Measurements from ENCODE around the gene PRR15L. TPM values are rescaled to one million over a fixed set of nuclear protein-coding genes. Genes with fewer than 3 reads are reported as not detected.
A peak's percentile ranks its signal among the peaks of the same experiment; 100 is the strongest.

The PRR15L gene
- total and polyA plus RNA-seq, 2 of the 4 experiments (the other 2 are of a cell fraction), result not detected

DNA sequence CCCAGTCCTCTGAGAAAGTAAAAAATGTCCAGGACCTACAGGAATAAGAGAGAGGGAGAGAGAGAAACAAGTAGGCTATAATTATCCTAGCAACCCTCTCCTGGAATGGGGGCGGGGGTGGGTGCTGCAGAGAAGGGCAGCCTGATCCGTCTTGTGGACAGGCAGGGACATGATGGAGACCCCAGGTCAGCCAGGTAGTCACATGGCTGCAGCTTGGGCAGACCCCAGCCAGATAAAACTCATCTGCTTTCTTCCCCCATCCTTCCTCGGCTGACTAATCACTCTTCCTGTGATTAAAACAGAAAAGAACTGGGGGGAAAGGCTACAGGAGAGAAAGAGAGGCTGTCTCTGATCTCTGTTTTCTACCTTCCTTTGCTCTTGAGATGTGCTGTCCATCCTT is 47.3 kb upstream of the PRR15L start:
- H2BK20ac ChIP-seq (ENCODE audit: low read depth, low read length), result peak overlapping the region; percentile 80; the same call in 1 of the 2 replicates
- no peaks in the 10 kb centered on the region for H3K36me3 ChIP-seq (ENCODE audit: control insufficient read depth, insufficient read depth, low read length)
- peak overlapping the region; percentile 84 for H2BK120ac ChIP-seq (ENCODE audit: low read depth, low read length)
- H3K14ac ChIP-seq (replicated peaks; ENCODE audit: low read depth, low read length), result peak overlapping the region; percentile 69; the same call in 1 of the 2 replicates
- peaks cover 14% of the 10 kb centered on the region for H3K9me1 ChIP-seq (ENCODE audit: insufficient read depth, low read length)
- in situ Hi-C loops (cut with MboI; ENCODE audit: low sequenced_read_pairs) (no loop called here), intact Hi-C loops (cut with micrococcal nuclease) (no loop called here), dilution Hi-C loops (cut with HindIII; ENCODE audit: low sequenced_read_pairs, unreplicated experiment) (no loop called here)
- H2BK15ac ChIP-seq (ENCODE audit: low read depth, low read length), result peak overlapping the region; percentile 25; the same call in 1 of the 3 replicates
- DNase-seq, result no peak
- no peaks in the 10 kb centered on the region for H3K27me3 ChIP-seq (ENCODE audit: control insufficient read depth, insufficient read depth, low read length)
- TF ChIP-seq MAZ (IDR thresholded peaks at IDR 0.05; ENCODE audit: borderline replicate concordance, low read depth, low read length), result no peak
- peak overlapping the region; percentile 80; the same call in 1 of the 2 replicates for H3K23ac ChIP-seq (ENCODE audit: low read depth, low read length)
- ChIA-PET POLR2A (ENCODE audit: unreplicated experiment) (no interaction called here), CTCF (interaction anchor here (0.6 kb wide), 2 partner anchors 55 to 116 kb away, joined by 3 read pairs; no protein-coding TSS in a partner anchor)
- H4K8ac ChIP-seq (ENCODE audit: low read depth in 2 of 2, low read length in 2 of 2), result peak overlapping the region in 1 of 2 experiments; percentile 92; a peak in 2 of 4 replicates
- H3K9me3 ChIP-seq (ENCODE audit: control insufficient read depth, insufficient read depth, low read length), result no peaks in the 10 kb centered on the region
- no peak overlapping the region for H3K9ac ChIP-seq (ENCODE audit: low read depth, low read length)
- H3K4me2 ChIP-seq (ENCODE audit: low read depth, low read length), result no peak overlapping the region
- H3K4me3 ChIP-seq (ENCODE audit: insufficient read depth, low read depth, low read length), result no peak overlapping the region
- peak overlapping the region; percentile 37; the same call in 1 of the 2 replicates for H2AK5ac ChIP-seq (ENCODE audit: low read depth, low read length)
- no peaks in the 10 kb centered on the region for H3K79me1 ChIP-seq (ENCODE audit: low read depth in 1 of 2, low read length in 2 of 2)
- H4K5ac ChIP-seq (ENCODE audit: low read depth, low read length), result peak overlapping the region; percentile 70
- WGBS, 2 experiments (ENCODE audit: extremely low coverage in 2 of 2, insufficient read length in 1 of 2), result no CpG with 5 or more reads among the region's 3 CpGs
- peak overlapping the region; percentile 89 for H2AK9ac ChIP-seq (replicated peaks; ENCODE audit: low read depth, low read length, poor library complexity)
- H3K56ac ChIP-seq (ENCODE audit: extremely low read depth, insufficient read depth, low read length), result no peak overlapping the region
- no peak overlapping the region for H3K27ac ChIP-seq (ENCODE audit: insufficient read depth, low read length)
- H3K4ac ChIP-seq (ENCODE audit: low read depth, low read length), result peak overlapping the region; percentile 60; the same call in 1 of the 2 replicates
- no TSS peak for BruUV-seq (replicated peaks)
- peaks cover 14% of the 10 kb centered on the region for H3K4me1 ChIP-seq (ENCODE audit: control insufficient read depth, insufficient read depth, low read length)
- no peaks in the 10 kb centered on the region for H4K20me1 ChIP-seq (ENCODE audit: insufficient read depth, low read length)
- peak overlapping the region; percentile 89 for H2AFZ ChIP-seq (replicated peaks; ENCODE audit: low read length, poor library complexity)
- H3K18ac ChIP-seq (ENCODE audit: low read depth, low read length), result no peak overlapping the region
- no peak overlapping the region for H2BK5ac ChIP-seq (ENCODE audit: low read depth, low read length, poor library complexity, severe bottlenecking)
- no peak for ATAC-seq (ENCODE audit: low read depth)
- peak overlapping the region; percentile 31; the same call in 1 of the 2 replicates for H4K91ac ChIP-seq (ENCODE audit: insufficient read depth, low read depth, low read length)
